HS-5 (cell line): ENCODE data around the gene ABHD16A.

Source experiments
- DNase-seq: peaks from one replicate; pipeline ENCODE4 v3.0.0-alpha.2; 2012; ENCODE audit warnings: low read depth

ABHD16A gene

GRCh38 chr6:31730631-31731086, 27.5 kb upstream of the ABHD16A start:
- no peak for DNase-seq

DNA sequence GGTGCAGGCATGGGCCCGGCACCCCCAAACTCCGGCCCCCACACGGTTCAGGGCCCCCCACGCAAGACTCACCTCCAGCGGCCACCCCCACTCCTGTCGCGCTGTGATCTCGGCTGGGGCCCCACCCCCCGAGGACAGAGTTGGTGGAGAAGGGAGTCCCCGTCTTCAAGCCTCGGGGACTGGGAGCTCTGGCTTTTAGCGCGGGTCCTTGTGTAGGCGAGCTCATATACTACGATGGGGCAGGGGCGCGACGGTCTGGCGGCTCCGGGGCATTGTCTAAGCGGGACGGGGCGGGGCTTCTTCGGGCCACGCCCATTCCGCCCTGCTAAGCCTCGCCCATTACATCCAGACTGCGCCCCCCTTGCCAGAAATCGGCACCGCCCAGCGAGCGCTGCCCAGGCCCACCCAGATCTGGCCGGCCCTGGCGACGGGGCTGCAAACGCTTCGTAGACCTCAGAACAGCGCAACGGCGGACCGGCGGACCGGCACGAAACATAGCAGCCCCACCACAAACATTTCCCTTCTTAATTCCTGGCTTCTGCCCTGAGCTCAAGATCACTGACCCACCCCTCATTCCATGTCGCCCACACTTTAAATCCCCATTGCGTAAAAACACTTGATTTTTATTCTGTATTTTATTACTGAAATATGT, 27.0 kb upstream of the ABHD16A start:
- DNase-seq, result no peak

DNA sequence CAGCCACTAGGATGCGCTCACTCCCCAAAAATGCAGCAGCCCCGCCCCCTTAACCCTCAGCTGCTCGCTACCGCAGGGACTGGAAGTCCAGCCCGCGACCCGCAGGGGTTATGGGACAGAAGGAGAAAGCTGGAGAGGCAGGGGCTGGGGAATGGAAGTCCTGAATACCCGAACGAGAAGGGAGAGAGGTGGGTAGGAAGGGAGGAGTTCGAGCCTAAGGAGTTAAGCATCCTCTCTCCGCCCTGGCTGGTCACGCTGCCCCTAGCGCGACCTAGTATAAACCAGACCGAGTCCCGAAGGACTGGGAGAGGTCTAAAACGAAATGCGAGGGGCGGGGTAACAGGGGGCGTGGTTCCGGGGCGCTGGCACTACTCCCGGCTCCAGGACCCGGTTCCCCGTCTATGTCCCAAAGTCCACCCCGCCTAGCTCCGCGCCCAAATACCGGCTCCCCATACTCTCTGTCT, 26.4 kb upstream of the ABHD16A start:
- no peak for DNase-seq

DNA sequence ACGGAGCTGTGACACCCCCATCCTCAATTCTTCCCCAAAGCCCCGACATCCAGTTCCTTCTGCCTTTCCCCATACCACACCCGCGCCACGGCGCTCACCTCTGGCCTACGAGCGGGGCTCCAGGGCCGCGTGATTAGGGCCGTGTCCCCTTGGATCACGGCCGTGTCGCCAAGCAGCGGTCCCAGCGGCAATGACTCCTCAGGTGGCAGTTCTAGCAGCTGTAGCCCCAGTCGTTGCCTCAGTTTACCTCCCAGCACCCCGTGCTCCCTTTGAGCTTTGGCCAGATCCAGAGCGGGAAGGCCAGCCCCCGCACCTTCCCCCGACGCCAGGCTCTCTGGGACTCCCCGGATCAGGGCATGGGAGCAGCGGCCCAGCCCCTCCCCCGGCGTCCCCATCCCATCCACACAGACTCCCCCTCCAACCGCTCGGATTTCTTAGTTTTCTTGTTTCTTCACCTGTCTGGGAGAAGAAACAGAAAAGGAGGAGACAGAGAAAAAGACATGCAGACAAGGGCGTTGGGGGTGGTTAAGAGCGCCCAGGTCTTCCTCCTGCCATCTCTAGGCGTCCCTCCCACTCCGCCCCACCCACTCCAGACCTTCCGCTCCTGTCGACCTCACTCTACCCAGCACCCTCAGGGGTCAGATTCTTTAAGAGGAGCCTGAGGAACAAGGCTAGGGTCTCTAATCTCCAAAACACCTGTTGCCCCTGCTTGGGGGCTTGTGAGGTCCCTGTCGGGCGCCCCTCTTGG, 25.8 kb upstream of the ABHD16A start, which contains the start of gene DDAH2:
Gene DDAH2, minus strand, starts transcription at position 533 of the 748 bp plus-strand sequence. Its CDS starts 138 bp downstream, at position 395.
- DNase-seq, result no peak

- DNase-seq, result no peak
Measured at GRCh38 chr6:31727717-31728671, 24.9 kb upstream of the ABHD16A start.

- DNase-seq, result no peak
Measured at GRCh38 chr6:31727034-31727716, 24.1 kb upstream of the ABHD16A start.

- no peak for DNase-seq
Measured at GRCh38 chr6:31725502-31726350, 22.6 kb upstream of the ABHD16A start.

DNA sequence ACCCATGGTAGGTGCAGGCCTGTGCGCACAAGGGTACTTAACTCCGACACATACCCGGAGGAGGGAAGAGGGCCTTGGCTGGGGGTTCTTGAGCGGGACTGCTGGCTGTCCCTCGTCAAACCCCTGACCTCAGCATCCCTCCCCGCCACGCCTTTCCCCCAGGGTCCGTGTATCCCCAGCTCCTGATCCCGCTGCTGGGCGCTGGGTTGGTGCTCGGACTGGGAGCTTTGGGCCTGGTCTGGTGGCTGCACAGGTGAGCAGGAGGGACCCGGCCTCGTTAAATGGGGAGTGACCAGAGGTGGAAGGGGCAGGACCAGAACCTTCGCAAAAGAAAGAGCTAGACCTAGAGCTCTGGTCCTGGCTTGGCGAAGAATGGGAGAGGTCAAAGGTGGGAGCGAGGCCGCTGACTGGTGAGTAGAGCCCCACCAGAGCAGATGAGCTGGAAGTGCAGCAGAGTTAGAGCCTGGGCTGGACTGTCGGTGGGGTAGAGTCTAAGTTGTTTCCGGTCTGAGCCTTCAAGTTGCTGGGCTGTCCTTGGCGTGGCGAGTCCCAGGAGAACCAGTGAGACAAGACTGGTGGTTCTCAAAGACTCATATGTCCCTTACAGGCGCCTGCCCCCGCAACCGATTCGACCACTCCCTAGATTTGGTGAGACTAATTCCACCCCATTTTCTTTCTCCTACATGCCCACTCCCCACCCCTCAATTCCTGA, 21.0 kb upstream of the ABHD16A start:
- no peak for DNase-seq

DNA sequence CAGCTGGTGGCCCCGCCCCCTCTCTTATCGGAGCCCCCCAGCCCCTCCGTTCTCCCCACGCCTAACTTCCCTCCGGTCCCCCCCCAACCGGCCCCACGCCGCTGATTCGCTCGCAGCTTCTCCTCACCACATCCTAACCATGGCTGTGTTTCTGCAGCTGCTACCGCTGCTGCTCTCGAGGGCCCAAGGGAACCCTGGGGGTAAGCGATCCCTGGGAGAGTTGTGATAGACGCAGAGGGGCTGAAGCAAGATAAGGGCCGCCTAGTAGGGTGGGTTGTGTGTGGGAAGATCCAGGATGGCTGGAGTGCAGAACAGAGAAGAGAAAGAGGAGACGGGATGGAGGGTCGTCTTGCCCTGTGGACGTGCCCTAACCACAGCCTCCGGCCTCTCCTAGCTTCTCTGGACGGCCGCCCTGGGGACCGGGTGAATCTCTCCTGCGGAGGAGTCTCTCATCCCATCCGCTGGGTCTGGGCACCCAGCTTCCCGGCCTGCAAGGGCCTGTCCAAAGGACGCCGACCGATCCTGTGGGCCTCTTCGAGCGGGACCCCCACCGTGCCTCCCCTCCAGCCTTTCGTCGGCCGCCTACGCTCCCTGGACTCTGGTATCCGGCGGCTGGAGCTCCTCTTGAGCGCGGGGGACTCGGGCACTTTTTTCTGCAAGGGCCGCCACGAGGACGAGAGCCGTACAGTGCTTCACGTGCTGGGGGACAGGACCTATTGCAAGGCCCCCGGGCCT, 20.3 kb upstream of the ABHD16A start, which contains the start of gene MPIG6B:
Gene MPIG6B, plus strand, starts transcription at position 129 of the 735 bp plus-strand sequence. Its CDS starts 11 bp downstream, at position 140.
- no peak for DNase-seq

GRCh38 chr6:31722173-31722572, 19.0 kb upstream of the ABHD16A start:
- no peak for DNase-seq

- DNase-seq, result no peak
Measured at GRCh38 chr6:31721351-31722020, 18.4 kb upstream of the ABHD16A start, which contains the start of gene LY6G6C. Gene LY6G6C (minus strand): TSS chr6:31721746. CDS start chr6:31721679, 67 bp downstream.

GRCh38 chr6:31720196-31720770, 17.2 kb upstream of the ABHD16A start:
- DNase-seq, result no peak

- DNase-seq, result no peak
Measured at GRCh38 chr6:31719001-31719400, 15.9 kb upstream of the ABHD16A start.

DNA sequence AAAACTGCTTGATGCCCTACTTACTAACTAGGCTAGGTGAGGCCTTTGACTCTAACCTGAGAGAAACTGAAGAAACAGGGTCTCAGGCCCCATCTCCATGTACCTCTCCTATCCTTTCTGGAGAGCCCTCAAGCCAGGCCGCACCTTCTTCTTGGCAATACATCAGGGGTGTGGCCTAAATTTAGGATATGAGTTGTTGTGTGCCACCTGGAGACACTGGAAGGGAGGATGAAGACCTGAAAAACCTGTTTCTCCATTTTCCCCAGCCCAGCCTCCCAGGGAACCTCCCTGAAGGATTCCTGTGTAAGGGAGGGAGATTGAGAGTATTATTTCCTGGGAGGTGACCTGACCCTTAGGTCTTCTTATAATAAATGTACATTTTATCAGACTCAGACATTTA, 15.1 kb upstream of the ABHD16A start:
- DNase-seq, result no peak

- DNase-seq, result no peak
Measured at GRCh38 chr6:31717499-31718222, 14.5 kb upstream of the ABHD16A start.

DNA sequence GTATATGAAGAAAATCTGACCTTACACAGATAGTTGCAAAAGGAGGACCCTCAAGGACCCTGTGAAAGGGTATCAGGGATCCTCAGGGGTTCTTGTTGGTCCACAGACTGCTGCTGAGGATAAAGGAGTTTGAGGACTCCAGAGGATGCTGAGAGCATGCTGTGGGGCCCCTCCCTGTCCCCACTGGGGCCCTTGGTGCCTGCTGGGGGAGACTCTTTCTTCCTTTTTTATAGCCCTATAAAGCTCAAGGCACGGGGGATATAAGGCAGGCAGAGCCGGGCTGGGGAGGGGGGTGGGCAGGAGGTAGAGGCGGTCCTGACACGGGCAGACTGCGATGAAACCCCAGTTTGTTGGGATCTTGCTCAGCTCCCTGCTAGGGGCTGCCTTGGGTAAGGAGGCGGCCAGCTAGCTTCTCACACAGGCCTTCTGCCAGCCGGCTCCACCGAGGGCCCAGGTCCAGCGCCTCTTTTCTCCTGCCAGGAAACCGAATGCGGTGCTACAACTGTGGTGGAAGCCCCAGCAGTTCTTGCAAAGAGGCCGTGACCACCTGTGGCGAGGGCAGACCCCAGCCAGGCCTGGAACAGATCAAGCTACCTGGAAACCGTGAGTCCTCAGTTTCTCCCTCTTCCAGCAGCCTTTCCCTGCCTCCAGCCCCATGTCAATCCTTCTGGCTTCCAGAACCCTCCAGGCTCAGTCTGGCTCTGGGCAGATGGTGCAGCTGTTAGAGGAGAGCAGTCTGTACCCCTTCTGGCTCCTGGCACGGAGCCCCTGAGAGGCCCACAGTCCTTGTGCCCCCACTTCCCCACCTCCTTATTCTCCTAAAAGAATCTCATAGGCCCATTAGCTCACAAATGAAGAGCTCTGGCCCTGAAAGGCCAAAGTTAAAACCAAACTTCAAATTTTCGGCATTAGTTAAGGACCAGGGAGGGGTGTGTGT, 12.2 kb upstream of the ABHD16A start, which contains the start of gene LY6G6D:
Gene LY6G6D, plus strand, starts transcription at position 327 of the 937 bp plus-strand sequence. Its CDS starts 8 bp downstream, at position 335.
- no peak for DNase-seq
